ENCODE results near the gene USP13.

DNA sequence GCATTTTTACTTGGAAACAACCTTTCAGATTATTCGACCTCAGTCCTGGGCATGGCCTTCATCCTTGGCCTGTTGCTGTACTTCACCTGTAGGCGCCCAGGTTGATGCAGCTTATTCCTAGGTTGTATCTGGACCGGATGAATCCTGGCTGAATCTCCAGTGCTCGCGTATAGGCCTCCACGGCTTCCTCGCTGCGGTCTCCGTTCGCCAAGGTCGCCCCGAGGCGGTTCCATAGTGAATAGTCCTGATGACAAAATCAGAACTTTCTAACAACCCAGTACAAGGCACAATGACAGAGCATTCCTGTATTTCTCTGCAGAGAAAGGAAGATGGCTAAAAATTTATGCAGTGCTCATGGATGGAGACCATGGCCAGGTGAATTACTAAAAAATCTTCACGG lies 154.7 kb downstream of the USP13 start:
- TF ChIP-seq, protein P1, sequence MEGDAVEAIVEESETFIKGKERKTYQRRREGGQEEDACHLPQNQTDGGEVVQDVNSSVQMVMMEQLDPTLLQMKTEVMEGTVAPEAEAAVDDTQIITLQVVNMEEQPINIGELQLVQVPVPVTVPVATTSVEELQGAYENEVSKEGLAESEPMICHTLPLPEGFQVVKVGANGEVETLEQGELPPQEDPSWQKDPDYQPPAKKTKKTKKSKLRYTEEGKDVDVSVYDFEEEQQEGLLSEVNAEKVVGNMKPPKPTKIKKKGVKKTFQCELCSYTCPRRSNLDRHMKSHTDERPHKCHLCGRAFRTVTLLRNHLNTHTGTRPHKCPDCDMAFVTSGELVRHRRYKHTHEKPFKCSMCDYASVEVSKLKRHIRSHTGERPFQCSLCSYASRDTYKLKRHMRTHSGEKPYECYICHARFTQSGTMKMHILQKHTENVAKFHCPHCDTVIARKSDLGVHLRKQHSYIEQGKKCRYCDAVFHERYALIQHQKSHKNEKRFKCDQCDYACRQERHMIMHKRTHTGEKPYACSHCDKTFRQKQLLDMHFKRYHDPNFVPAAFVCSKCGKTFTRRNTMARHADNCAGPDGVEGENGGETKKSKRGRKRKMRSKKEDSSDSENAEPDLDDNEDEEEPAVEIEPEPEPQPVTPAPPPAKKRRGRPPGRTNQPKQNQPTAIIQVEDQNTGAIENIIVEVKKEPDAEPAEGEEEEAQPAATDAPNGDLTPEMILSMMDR (IDR thresholded peaks at IDR 0.05), result no peak
- no peak for TF ChIP-seq POLR2AphosphoS5 (IDR thresholded peaks at IDR 0.05)
